ENCODE data around the gene ZNF691. TPM values are rescaled to one million over a fixed set of nuclear protein-coding genes. Genes with fewer than 3 reads are reported as not detected.

Gene ZNF691
- total RNA-seq, result 4.5 and 6.8 TPM in 2 replicates

- FAIRE-seq, result peak; percentile 32
- peak; percentile 52 for TF ChIP-seq CTCF (IDR thresholded peaks at IDR 0.05; ENCODE audit: insufficient read depth, low read length, severe bottlenecking)
Measured at GRCh38 chr1:42846257-42847110, at the start of gene ZNF691. TSS of gene ZNF691 (plus strand) at chr1:42846613. CDS start at chr1:42849659, 3,046 bp downstream.

GRCh38 chr1:42797414-42797813 is 49.0 kb upstream of the ZNF691 start:
- FAIRE-seq (no peak), DNase-seq (ENCODE audit: low read depth) (no peak)
- no peaks in the 10 kb centered on the region for H3K36me3 ChIP-seq (ENCODE audit: control insufficient read depth, insufficient read depth, low read length)
- no peak for TF ChIP-seq CTCF (IDR thresholded peaks at IDR 0.05; ENCODE audit: insufficient read depth, low read length, severe bottlenecking)
- H3K4me3 ChIP-seq (ENCODE audit: low read depth, low read length), result no peak overlapping the region
- H3K27me3 ChIP-seq (ENCODE audit: control insufficient read depth, insufficient read depth, low read length), result no peaks in the 10 kb centered on the region

More at GRCh38 chr1:42846257-42847110, at the start of gene ZNF691:
- DNase-seq (ENCODE audit: low read depth), result peak; percentile 97
- peak within 1 kb of the TSS; percentile 76 for H3K4me3 ChIP-seq (ENCODE audit: low read depth, low read length)
- peaks cover 2% of the 10 kb centered on the region for H3K36me3 ChIP-seq (ENCODE audit: control insufficient read depth, insufficient read depth, low read length)
- H3K27me3 ChIP-seq (ENCODE audit: control insufficient read depth, insufficient read depth, low read length), result no peaks in the 10 kb centered on the region

- H3K4me3 ChIP-seq (ENCODE audit: low read depth, low read length), result no peak overlapping the region
- no peaks in the 10 kb centered on the region for H3K36me3 ChIP-seq (ENCODE audit: control insufficient read depth, insufficient read depth, low read length)
- no peaks in the 10 kb centered on the region for H3K27me3 ChIP-seq (ENCODE audit: control insufficient read depth, insufficient read depth, low read length)
- no peak for FAIRE-seq
- DNase-seq (ENCODE audit: low read depth), result no peak
- no peak for TF ChIP-seq CTCF (IDR thresholded peaks at IDR 0.05; ENCODE audit: insufficient read depth, low read length, severe bottlenecking)
Measured at GRCh38 chr1:42797979-42798378, 48.4 kb upstream of the ZNF691 start.

- no peak for TF ChIP-seq CTCF (IDR thresholded peaks at IDR 0.05; ENCODE audit: insufficient read depth, low read length, severe bottlenecking)
- Histone ChIP-seq H3K27me3 (ENCODE audit: control insufficient read depth, insufficient read depth, low read length) (no peaks in the 10 kb centered on the region), H3K4me3 (ENCODE audit: low read depth, low read length) (no peak overlapping the region), H3K36me3 (ENCODE audit: control insufficient read depth, insufficient read depth, low read length) (no peaks in the 10 kb centered on the region)
- no peak for DNase-seq (ENCODE audit: low read depth)
- no peak for FAIRE-seq
Measured at GRCh38 chr1:42801832-42802473, 44.5 kb upstream of the ZNF691 start.

- no peak overlapping the region for H3K4me3 ChIP-seq (ENCODE audit: low read depth, low read length)
- no peak for TF ChIP-seq CTCF (IDR thresholded peaks at IDR 0.05; ENCODE audit: insufficient read depth, low read length, severe bottlenecking)
- H3K36me3 ChIP-seq (ENCODE audit: control insufficient read depth, insufficient read depth, low read length), result no peaks in the 10 kb centered on the region
- DNase-seq (ENCODE audit: low read depth) (no peak), FAIRE-seq (no peak)
- no peaks in the 10 kb centered on the region for H3K27me3 ChIP-seq (ENCODE audit: control insufficient read depth, insufficient read depth, low read length)
Measured at GRCh38 chr1:42806171-42806570, 40.2 kb upstream of the ZNF691 start.
